PC-3 (cell line): ENCODE data around the gene KAZN. TPM values are rescaled to one million over a fixed set of nuclear protein-coding genes. Genes with fewer than 3 reads are reported as not detected.

Experiments
- ATAC-seq: fragments of 200-7000 bp; cut with Tn5 transposase; 2 replicates; pipeline ENCODE4 v1.9.1; 2020; ENCODE audit warnings: mild to moderate bottlenecking, moderate library complexity
- BruUV-seq: library from RNA; stranded (reverse); fragments of 400-500 nt; replicated peaks from 2 replicates; lab custom pipeline; 2021; lab: Mats Ljungman, UMichigan
- CTCF ChIA-PET: fragments of 300-600 bp; sonication (Branson Sonifier 250); formaldehyde crosslinking; loops from one replicate; lab custom pipeline; 2022; ENCODE audit warnings: antibody characterized with exemption; lab: Charles Lee
- POLR2A ChIA-PET: fragments of 300-600 bp; sonication (Branson Sonifier 250); formaldehyde crosslinking; loops from one replicate; lab custom pipeline; 2022; ENCODE audit warnings: antibody characterized with exemption; ENCODE audit not compliant: unreplicated experiment; lab: Charles Lee
- DNase-seq: peaks from one replicate; pipeline ENCODE4 v3.0.0-alpha.2; 2015
- H2AFZ ChIP-seq: fragments of 300-600 bp; sonication (generic); 2 replicates; pipeline ENCODE4 v1.6.0; 2016; ENCODE audit warnings: antibody characterized with exemption, low read length
- H3F3A ChIP-seq: fragments of 300-600 bp; sonication (generic); one replicate; pipeline ENCODE4 v1.6.0; 2017; ENCODE audit warnings: antibody characterized with exemption, low read length, control low read depth, mild to moderate bottlenecking; ENCODE audit not compliant: unreplicated experiment
- H3K27ac ChIP-seq: fragments of 300-600 bp; sonication (generic); 2 replicates; pipeline ENCODE4 v1.5.1; 2016; ENCODE audit warnings: mild to moderate bottlenecking, low read length
- H3K27me3 ChIP-seq: fragments of 300-600 bp; sonication (generic); 2 replicates; pipeline ENCODE4 v1.6.1; 2016; ENCODE audit warnings: low read length, mixed read lengths
- H3K36me3 ChIP-seq: fragments of 300-600 bp; sonication (generic); 2 replicates; pipeline ENCODE4 v1.6.1; 2016; ENCODE audit warnings: low read depth, mixed run types, low read length, mixed read lengths
- H3K4me1 ChIP-seq: fragments of 300-600 bp; sonication (generic); 2 replicates; pipeline ENCODE4 v1.5.1; 2016; ENCODE audit warnings: low read length; ENCODE audit not compliant: insufficient read depth
- H3K4me2 ChIP-seq: fragments of 300-600 bp; sonication (generic); 2 replicates; pipeline ENCODE4 v1.6.0; 2016; ENCODE audit warnings: low read length
- H3K4me3 ChIP-seq: fragments of 300-600 bp; sonication (generic); 2 replicates; pipeline ENCODE4 v1.5.1; 2016; ENCODE audit warnings: mild to moderate bottlenecking, low read length, mixed read lengths
- H3K79me2 ChIP-seq: fragments of 300-600 bp; sonication (generic); 2 replicates; pipeline ENCODE4 v1.6.1; 2017; ENCODE audit warnings: low read length, mixed read lengths
- H3K9ac ChIP-seq: fragments of 300-600 bp; sonication (generic); 2 replicates; pipeline ENCODE4 v1.6.0; 2016; ENCODE audit warnings: mild to moderate bottlenecking, low read length
- H3K9me2 ChIP-seq: fragments of 300-600 bp; sonication (generic); replicated peaks from 2 replicates; pipeline ENCODE4 v1.6.1; 2016; ENCODE audit warnings: mixed run types, low read length, mixed read lengths
- H3K9me3 ChIP-seq: fragments of 300-600 bp; sonication (generic); 2 replicates; pipeline ENCODE4 v1.6.1; 2016; ENCODE audit warnings: low read length, mixed read lengths
- H4K20me1 ChIP-seq: fragments of 300-600 bp; sonication (generic); 2 replicates; pipeline ENCODE4 v1.6.1; 2016; ENCODE audit warnings: low read length, mixed read lengths
- CTCF ChIP-seq: fragments of 300-600 bp; sonication (generic); conservative IDR thresholded peaks from 2 replicates; pipeline ENCODE4 v1.5.1; 2017; ENCODE audit warnings: antibody characterized with exemption, low read depth, mild to moderate bottlenecking, low read length
- EZH2 ChIP-seq: fragments of 300-600 bp; sonication (generic); IDR thresholded peaks from one replicate; pipeline ENCODE4 v1.6.1; 2017; ENCODE audit warnings: antibody characterized with exemption, mild to moderate bottlenecking, low read length; ENCODE audit not compliant: unreplicated experiment
- EZH2phosphoT487 ChIP-seq: fragments of 300-600 bp; sonication (generic); IDR thresholded peaks from 2 replicates; pipeline ENCODE4 v1.6.1; 2018; ENCODE audit warnings: mild to moderate bottlenecking, antibody characterized with exemption, low read length, borderline replicate concordance
- intact Hi-C: fragments of 100-400 bp; cut with micrococcal nuclease; formaldehyde crosslinking; loops from 2 replicates; pipeline ENCODE4 v1.9.0; 2023
- total RNA-seq: library from RNA; depleted of rRNA; stranded (reverse); fragments of >200 nt; gene quantifications from 2 replicates; pipeline ENCODE4 v1.2.3, GENCODE V29; 2014

The KAZN gene
- total RNA-seq, 1 experiment from 2014 or later: 2.0 TPM

GRCh38 chr1:14631421-14631820 is 32.9 kb downstream of the KAZN start:
- no peaks in the 10 kb centered on the region for H3K9me2 ChIP-seq
- no peak overlapping the region for H3K27ac ChIP-seq
- H3F3A ChIP-seq: no peaks in the 10 kb centered on the region
- no peaks in the 10 kb centered on the region for H3K9me3 ChIP-seq
- H3K4me1 ChIP-seq: no peaks in the 10 kb centered on the region
- ATAC-seq (no peak), DNase-seq (no peak)
- H4K20me1 ChIP-seq: no peaks in the 10 kb centered on the region
- intact Hi-C loops: no loop called here
- TF ChIP-seq CTCF (no peak), EZH2phosphoT487 (no peak), EZH2 (no peak)
- H2AFZ ChIP-seq: no peak overlapping the region
- ChIA-PET CTCF (no interaction called here), POLR2A (no interaction called here)
- BruUV-seq: no TSS peak
- H3K79me2 ChIP-seq: no peaks in the 10 kb centered on the region
- no peaks in the 10 kb centered on the region for H3K36me3 ChIP-seq
- no peak overlapping the region for H3K4me2 ChIP-seq
- H3K27me3 ChIP-seq: 0 out of 2 replicates have a peak, but pooled peaks cover 3% of the 10 kb centered on the region
- H3K9ac ChIP-seq: no peak overlapping the region
- H3K4me3 ChIP-seq: no peak overlapping the region

GRCh38 chr1:14634486-14634885 is 36.0 kb downstream of the KAZN start:
- ATAC-seq (no peak), DNase-seq (no peak)
- ChIA-PET POLR2A (no interaction called here), CTCF (no interaction called here)
- TF ChIP-seq CTCF (no peak), EZH2phosphoT487 (no peak), EZH2 (no peak)
- Histone ChIP-seq H3K4me2 (no peak overlapping the region), H3K79me2 (no peaks in the 10 kb centered on the region), H3F3A (no peaks in the 10 kb centered on the region), H3K4me3 (no peak overlapping the region), H3K9ac (no peak overlapping the region), H3K4me1 (no peaks in the 10 kb centered on the region), H3K9me3 (no peaks in the 10 kb centered on the region), H4K20me1 (no peaks in the 10 kb centered on the region), H3K27me3 (0 out of 2 replicates have a peak, but pooled peaks cover 5% of the 10 kb centered on the region), H3K36me3 (no peaks in the 10 kb centered on the region), H3K9me2 (no peaks in the 10 kb centered on the region), H3K27ac (no peak overlapping the region), H2AFZ (no peak overlapping the region)
- BruUV-seq: no TSS peak
- intact Hi-C loops: no loop called here

- TF ChIP-seq EZH2phosphoT487 (no peak), EZH2 (no peak), CTCF (no peak)
- no TSS peak for BruUV-seq
- Histone ChIP-seq H3K27me3 (0 out of 2 replicates have a peak, but pooled peaks cover 5% of the 10 kb centered on the region), H3F3A (no peaks in the 10 kb centered on the region), H3K4me3 (no peak overlapping the region), H3K4me2 (no peak overlapping the region), H3K4me1 (no peaks in the 10 kb centered on the region), H2AFZ (no peak overlapping the region), H3K27ac (no peak overlapping the region), H3K9me3 (no peaks in the 10 kb centered on the region), H3K36me3 (no peaks in the 10 kb centered on the region), H3K9ac (no peak overlapping the region), H3K79me2 (no peaks in the 10 kb centered on the region), H3K9me2 (no peaks in the 10 kb centered on the region), H4K20me1 (no peaks in the 10 kb centered on the region)
- ChIA-PET CTCF (no interaction called here), POLR2A (no interaction called here)
- ATAC-seq (no peak), DNase-seq (no peak)
- intact Hi-C loops: no loop called here
Observed at GRCh38 chr1:14635421-14635820, 36.9 kb downstream of the KAZN start.
